ENCODE results near the gene CHMP6. TPM values are rescaled to one million over a fixed set of nuclear protein-coding genes. Genes with fewer than 3 reads are reported as not detected.

The CHMP6 gene
- total RNA-seq, 2 experiments from 2014 or later: 13.9 to 16.7 TPM

GRCh38 chr17:80964544-80964856 lies 27.1 kb upstream of the CHMP6 start:
- H3K4me3 Mint-ChIP-seq: no peak overlapping the region
- no peak overlapping the region for H3K27ac Mint-ChIP-seq
- no peak for ATAC-seq
- intact Hi-C loops (cut with micrococcal nuclease): no loop called here
- no peaks in the 10 kb centered on the region for H3K4me1 Mint-ChIP-seq (ENCODE audit: low read depth)
- H3K36me3 Mint-ChIP-seq (ENCODE audit: low read depth): peaks cover 4% of the 10 kb centered on the region
- POLR2A ChIA-PET: no interaction called here
- no peak for DNase-seq
- H3K27me3 Mint-ChIP-seq: no peaks in the 10 kb centered on the region
- CTCF ChIA-PET: no interaction called here
- no peaks in the 10 kb centered on the region for H3K9me3 Mint-ChIP-seq
- TF ChIP-seq, protein P1, sequence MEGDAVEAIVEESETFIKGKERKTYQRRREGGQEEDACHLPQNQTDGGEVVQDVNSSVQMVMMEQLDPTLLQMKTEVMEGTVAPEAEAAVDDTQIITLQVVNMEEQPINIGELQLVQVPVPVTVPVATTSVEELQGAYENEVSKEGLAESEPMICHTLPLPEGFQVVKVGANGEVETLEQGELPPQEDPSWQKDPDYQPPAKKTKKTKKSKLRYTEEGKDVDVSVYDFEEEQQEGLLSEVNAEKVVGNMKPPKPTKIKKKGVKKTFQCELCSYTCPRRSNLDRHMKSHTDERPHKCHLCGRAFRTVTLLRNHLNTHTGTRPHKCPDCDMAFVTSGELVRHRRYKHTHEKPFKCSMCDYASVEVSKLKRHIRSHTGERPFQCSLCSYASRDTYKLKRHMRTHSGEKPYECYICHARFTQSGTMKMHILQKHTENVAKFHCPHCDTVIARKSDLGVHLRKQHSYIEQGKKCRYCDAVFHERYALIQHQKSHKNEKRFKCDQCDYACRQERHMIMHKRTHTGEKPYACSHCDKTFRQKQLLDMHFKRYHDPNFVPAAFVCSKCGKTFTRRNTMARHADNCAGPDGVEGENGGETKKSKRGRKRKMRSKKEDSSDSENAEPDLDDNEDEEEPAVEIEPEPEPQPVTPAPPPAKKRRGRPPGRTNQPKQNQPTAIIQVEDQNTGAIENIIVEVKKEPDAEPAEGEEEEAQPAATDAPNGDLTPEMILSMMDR (IDR thresholded peaks at IDR 0.05): no peak

DNA sequence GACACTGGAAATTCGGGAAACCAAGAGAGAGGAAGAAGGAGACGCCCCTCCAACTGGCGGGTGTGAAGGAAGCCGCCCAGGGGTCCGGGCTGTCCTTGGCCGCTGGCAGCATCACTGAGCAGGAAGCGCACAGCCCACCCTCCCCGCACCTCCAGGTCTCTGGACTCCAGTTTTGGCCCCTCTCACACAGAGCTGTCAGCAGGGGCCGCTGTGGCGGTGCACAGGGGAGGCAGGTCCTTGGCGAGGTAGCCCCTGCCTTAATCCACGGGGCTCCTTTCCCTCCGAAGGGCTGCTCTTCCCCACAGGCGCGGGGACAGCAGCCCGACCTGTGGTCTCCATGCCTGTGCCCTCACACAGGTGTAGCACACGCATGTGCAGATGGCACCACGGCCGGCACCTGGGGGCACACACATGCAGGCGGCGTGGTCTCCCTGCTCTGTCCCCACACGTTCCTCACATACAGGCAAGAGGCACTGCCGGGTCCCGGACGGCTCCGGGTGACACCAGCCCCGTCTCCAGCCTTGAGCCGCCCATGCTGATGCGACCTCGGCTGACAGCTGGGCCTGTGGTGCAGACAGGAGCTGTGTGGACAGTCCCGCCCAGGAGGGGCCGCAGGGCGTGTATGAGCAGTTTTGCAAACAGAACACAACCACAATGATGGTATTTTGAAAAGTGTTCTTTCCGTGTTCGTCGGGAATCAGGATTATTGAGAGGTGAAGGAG lies 26.6 kb upstream of the CHMP6 start:
- H3K4me3 Mint-ChIP-seq: no peak overlapping the region
- ChIA-PET CTCF (no interaction called here), POLR2A (no interaction called here)
- peaks cover 4% of the 10 kb centered on the region for H3K36me3 Mint-ChIP-seq (ENCODE audit: low read depth)
- intact Hi-C loops (cut with micrococcal nuclease): no loop called here
- H3K4me1 Mint-ChIP-seq (ENCODE audit: low read depth): no peaks in the 10 kb centered on the region
- H3K9me3 Mint-ChIP-seq: no peaks in the 10 kb centered on the region
- TF ChIP-seq, protein P1 (IDR thresholded peaks at IDR 0.05): no peak
- no peak overlapping the region for H3K27ac Mint-ChIP-seq
- H3K27me3 Mint-ChIP-seq: no peaks in the 10 kb centered on the region
- DNase-seq (no peak), ATAC-seq (no peak)

DNA sequence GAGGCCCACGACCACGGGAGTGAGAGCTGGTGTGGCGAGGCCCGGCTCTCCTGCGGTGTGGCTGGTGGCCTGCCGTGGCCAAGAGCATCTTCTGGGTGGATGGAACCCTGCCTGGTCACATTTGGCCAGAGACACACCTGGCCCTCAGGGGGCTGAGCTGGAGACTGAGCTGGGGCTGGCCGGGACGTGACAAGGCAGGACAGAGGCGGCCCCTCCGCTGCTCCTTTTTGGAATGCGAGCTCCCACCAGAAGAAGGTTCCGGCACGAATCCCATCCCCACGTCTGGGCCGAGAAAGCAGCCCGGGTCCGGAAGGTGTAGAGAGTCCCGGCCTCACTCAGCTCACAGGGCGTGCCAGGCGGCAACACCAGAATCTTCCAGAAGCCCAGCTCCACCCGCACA lies 26.0 kb upstream of the CHMP6 start:
- Mint-ChIP-seq H3K4me1 (ENCODE audit: low read depth) (peaks cover 5% of the 10 kb centered on the region), H3K4me3 (no peak overlapping the region), H3K27me3 (no peaks in the 10 kb centered on the region), H3K36me3 (ENCODE audit: low read depth) (peaks cover 4% of the 10 kb centered on the region), H3K27ac (no peak overlapping the region), H3K9me3 (no peaks in the 10 kb centered on the region)
- TF ChIP-seq, protein P1 (IDR thresholded peaks at IDR 0.05): no peak
- ChIA-PET POLR2A (interaction anchor here (1.1 kb wide), 1 partner anchor 8 kb away, joined by 3 read pairs; no protein-coding TSS in a partner anchor), CTCF (no interaction called here)
- DNase-seq (no peak), ATAC-seq (no peak)
- intact Hi-C loops (cut with micrococcal nuclease): no loop called here

DNA sequence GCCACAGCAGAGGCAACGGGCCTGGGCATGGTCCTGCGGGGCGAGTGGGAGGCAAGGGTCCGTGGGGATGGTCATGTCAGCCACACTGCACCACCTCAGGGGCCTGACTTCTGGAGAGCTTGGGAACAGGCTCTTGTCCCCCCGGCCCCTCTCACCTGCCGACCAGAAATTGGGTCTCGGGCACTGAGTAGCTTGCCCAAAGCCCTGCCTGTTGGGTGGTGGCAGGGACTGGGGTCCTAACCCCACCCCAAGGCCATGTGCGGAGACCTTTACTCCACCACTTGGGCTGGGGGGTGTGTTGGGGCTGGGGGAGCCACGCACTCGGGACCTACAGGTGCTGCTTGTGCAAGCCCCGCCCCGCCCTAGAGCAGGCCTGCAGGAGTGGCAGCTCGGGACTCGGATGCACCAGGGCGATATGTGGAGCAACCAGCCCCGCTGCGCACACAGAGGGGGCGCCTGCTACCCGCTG lies 24.2 kb upstream of the CHMP6 start:
- intact Hi-C loops (cut with micrococcal nuclease): no loop called here
- ChIA-PET POLR2A (no interaction called here), CTCF (no interaction called here)
- Mint-ChIP-seq H3K4me1 (ENCODE audit: low read depth) (peaks cover 5% of the 10 kb centered on the region), H3K36me3 (ENCODE audit: low read depth) (peaks cover 4% of the 10 kb centered on the region), H3K4me3 (no peak overlapping the region), H3K27me3 (no peaks in the 10 kb centered on the region), H3K9me3 (no peaks in the 10 kb centered on the region), H3K27ac (no peak overlapping the region)
- TF ChIP-seq, protein P1 (IDR thresholded peaks at IDR 0.05): no peak
- DNase-seq (no peak), ATAC-seq (no peak)

DNA sequence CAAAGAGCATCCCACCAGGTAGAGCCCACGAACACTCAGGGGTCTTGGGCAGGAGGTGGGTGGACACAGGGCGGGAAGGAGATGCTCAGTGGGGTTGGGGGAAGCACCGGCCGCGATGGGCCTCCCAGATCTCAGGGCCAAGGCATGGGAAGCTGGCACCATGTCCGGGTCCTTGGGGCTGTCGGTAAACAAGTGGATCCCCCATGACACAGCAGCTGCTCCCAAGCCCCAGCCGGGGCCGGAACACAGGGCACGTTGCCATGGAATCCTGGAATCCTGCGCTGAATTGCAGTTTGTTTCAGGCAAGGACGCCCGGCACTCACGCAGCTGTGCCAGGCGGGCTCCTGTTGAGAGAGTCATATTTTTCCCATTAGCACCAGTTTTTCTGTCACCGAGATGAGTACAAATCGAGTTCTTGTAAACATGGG lies 23.0 kb upstream of the CHMP6 start:
- ChIA-PET POLR2A (no interaction called here), CTCF (no interaction called here)
- Mint-ChIP-seq H3K27ac (no peak overlapping the region), H3K36me3 (ENCODE audit: low read depth) (peaks cover 4% of the 10 kb centered on the region), H3K4me1 (ENCODE audit: low read depth) (peaks cover 5% of the 10 kb centered on the region), H3K27me3 (no peaks in the 10 kb centered on the region), H3K4me3 (no peak overlapping the region), H3K9me3 (no peaks in the 10 kb centered on the region)
- no peak for DNase-seq
- intact Hi-C loops (cut with micrococcal nuclease): no loop called here
- TF ChIP-seq, protein P1 (IDR thresholded peaks at IDR 0.05): no peak
- ATAC-seq: no peak

All from activated CD8-positive, alpha-beta T cell treated with anti-CD3 and anti-CD28 coated beads for 36 hours (primary cell).